GM12874 (cell line): ENCODE results near the gene RPLP1.

Experiments used
- CTCF ChIP-seq: IDR thresholded peaks from 2 replicates; pipeline ENCODE4 v1.5.1; 2011; ENCODE audit warnings: low read depth, mild to moderate bottlenecking, control low read depth, low read length, moderate library complexity; ENCODE audit not compliant: insufficient read depth

Gene RPLP1

GRCh38 chr15:69479971-69480370, 27.4 kb downstream of the RPLP1 start:
- TF ChIP-seq CTCF = no peak

GRCh38 chr15:69480932-69481331, 28.3 kb downstream of the RPLP1 start:
- no peak for TF ChIP-seq CTCF

- no peak for TF ChIP-seq CTCF
These were observed 30.2 kb downstream of the RPLP1 start for GRCh38 chr15:69482686-69483256.

GRCh38 chr15:69484837-69485236, 32.2 kb downstream of the RPLP1 start:
- TF ChIP-seq CTCF = no peak

GRCh38 chr15:69486481-69487110, 34.0 kb downstream of the RPLP1 start:
- TF ChIP-seq CTCF = no peak

- no peak for TF ChIP-seq CTCF
These were observed 36.5 kb downstream of the RPLP1 start for GRCh38 chr15:69489073-69489571.

- TF ChIP-seq CTCF = no peak
These were observed 37.9 kb downstream of the RPLP1 start for GRCh38 chr15:69490356-69491037.
